ENCODE results near the gene GRIN3A.
"Not testable (repeated sequence)": the region's sequence is repeated elsewhere in the genome, so short reads cannot be mapped to it uniquely, and the experiment has no call there.

GRIN3A gene

GRCh38 chr9:101738566-101739183, at the start of gene GRIN3A:
TSS of gene GRIN3A (minus strand) at chr9:101738647. CDS start at chr9:101737979, 668 bp downstream.
- DNase-seq, result no peak

GRCh38 chr9:101787891-101788290, 49.4 kb upstream of the GRIN3A start:
- DNase-seq, result no peak

GRCh38 chr9:101778332-101778731, 39.9 kb upstream of the GRIN3A start:
- no peak for DNase-seq

GRCh38 chr9:101764472-101764871, 26.0 kb upstream of the GRIN3A start:
- no peak for DNase-seq

GRCh38 chr9:101758304-101758930, 20.0 kb upstream of the GRIN3A start:
- DNase-seq, result no peak

GRCh38 chr9:101753716-101754115, 15.3 kb upstream of the GRIN3A start:
- no peak for DNase-seq

GRCh38 chr9:101751895-101752294, 13.4 kb upstream of the GRIN3A start:
- DNase-seq, result no peak

- DNase-seq, result no peak
Observed at GRCh38 chr9:101739311-101739710, 864 bp upstream of the GRIN3A start.

GRCh38 chr9:101737705-101738565, 512 bp downstream of the GRIN3A start:
- no peak for DNase-seq

- no peak for DNase-seq
Observed at GRCh38 chr9:101737165-101737704, 1.2 kb downstream of the GRIN3A start.

GRCh38 chr9:101736717-101737116, 1.7 kb downstream of the GRIN3A start:
- no peak for DNase-seq

GRCh38 chr9:101731429-101731828, 7.0 kb downstream of the GRIN3A start:
- DNase-seq, result no peak

- peak; percentile 24 for DNase-seq
Observed at GRCh38 chr9:101727612-101728524, 10.6 kb downstream of the GRIN3A start.

- not testable (repeated sequence) for DNase-seq
Observed at GRCh38 chr9:101724271-101724670, 14.2 kb downstream of the GRIN3A start.

GRCh38 chr9:101718192-101718591, 20.3 kb downstream of the GRIN3A start:
- no peak for DNase-seq

- no peak for DNase-seq
Observed at GRCh38 chr9:101716629-101717028, 21.8 kb downstream of the GRIN3A start.

GRCh38 chr9:101711330-101711941, 27.0 kb downstream of the GRIN3A start:
- peak; percentile 17 for DNase-seq

GRCh38 chr9:101708855-101709254, 29.6 kb downstream of the GRIN3A start:
- DNase-seq, result no peak

- no peak for DNase-seq
Observed at GRCh38 chr9:101707721-101708120, 30.7 kb downstream of the GRIN3A start.

- no peak for DNase-seq
Observed at GRCh38 chr9:101706997-101707396, 31.4 kb downstream of the GRIN3A start.

- DNase-seq, result no peak
Observed at GRCh38 chr9:101706261-101706798, 32.1 kb downstream of the GRIN3A start.
